Breast epithelium (tissue), 3 donors: Measurements from ENCODE around the gene LZTS3.
A peak's percentile ranks its signal among the peaks of the same experiment; 100 is the strongest.

Experiments
- CTCF ChIP-seq, 3 donors: fragments of 450-650 bp; IDR thresholded peaks; one replicate each; pipeline ENCODE4 v1.5.1; 2016 to 2017; ENCODE audit warnings: antibody characterized with exemption in 3 of 3, mild to moderate bottlenecking in 3 of 3, moderate library complexity in 3 of 3
- POLR2A ChIP-seq: fragments of 450-650 bp; IDR thresholded peaks from one replicate; pipeline ENCODE4 v1.6.1; 2016; ENCODE audit warnings: antibody characterized with exemption, mild to moderate bottlenecking, moderate library complexity

- TF ChIP-seq CTCF (IDR thresholded peaks at IDR 0.05) (peak; percentile 86 to 90 (median 87)), POLR2A (no peak)
Measured at GRCh38 chr20:3218307-3218988, 45.1 kb upstream of the LZTS3 start.
